NT2/D1 (cell line): ENCODE measurements around the gene DTNB.
"Not testable (repeated sequence)": the region's sequence is repeated elsewhere in the genome, so short reads cannot be mapped to it uniquely, and the experiment has no call there.

ENCODE experiments used
- DNase-seq: peaks from one replicate; pipeline ENCODE4 v3.0.0-alpha.2; 2011; ENCODE audit warnings: low read depth, low spot score
- H3K27me3 ChIP-seq: 2 replicates; pipeline ENCODE4 v1.6.0; 2011; ENCODE audit warnings: mild to moderate bottlenecking; ENCODE audit not compliant: insufficient read length, insufficient read depth
- H3K36me3 ChIP-seq: 2 replicates; pipeline ENCODE4 v1.6.1; 2011; ENCODE audit warnings: mild to moderate bottlenecking, low read length, mixed read lengths; ENCODE audit not compliant: insufficient read depth, insufficient read length
- H3K4me1 ChIP-seq: 2 replicates; pipeline ENCODE4 v1.5.1; 2011; ENCODE audit not compliant: insufficient read depth, insufficient read length
- H3K4me3 ChIP-seq: 2 replicates; pipeline ENCODE4 v1.5.1; 2011; ENCODE audit warnings: low read depth; ENCODE audit not compliant: insufficient read length
- H3K9ac ChIP-seq: 2 replicates; pipeline ENCODE4 v1.6.0; 2011; ENCODE audit warnings: low read depth; ENCODE audit not compliant: insufficient read length
- H3K9me3 ChIP-seq: 2 replicates; pipeline ENCODE4 v1.5.1; 2011; ENCODE audit warnings: mild to moderate bottlenecking, low read length; ENCODE audit not compliant: insufficient read depth
- SUZ12 ChIP-seq: IDR thresholded peaks from 2 replicates; pipeline ENCODE4 v1.6.1; 2011; ENCODE audit not compliant: insufficient read length, insufficient read depth; ENCODE audit errors: extremely low read depth
- YY1 ChIP-seq: IDR thresholded peaks from 2 replicates; pipeline ENCODE4 v1.6.1; 2011; ENCODE audit not compliant: insufficient read length, insufficient read depth
- ZNF274 ChIP-seq: IDR thresholded peaks from 2 replicates; pipeline ENCODE4 v1.6.1; 2011; ENCODE audit warnings: mild to moderate bottlenecking, low read depth, low read length

Gene DTNB

GRCh38 chr2:25409044-25409443 is 264.3 kb downstream of the DTNB start:
- H3K4me1 ChIP-seq, result no peaks in the 10 kb centered on the region
- no peaks in the 10 kb centered on the region for H3K36me3 ChIP-seq
- H3K4me3 ChIP-seq, result no peak overlapping the region
- no peaks in the 10 kb centered on the region for H3K27me3 ChIP-seq
- TF ChIP-seq SUZ12 (no peak), ZNF274 (no peak), YY1 (no peak)
- no peak overlapping the region for H3K9ac ChIP-seq
- DNase-seq, result no peak
- H3K9me3 ChIP-seq, result no peaks in the 10 kb centered on the region

GRCh38 chr2:25405611-25406295 is 267.6 kb downstream of the DTNB start:
- DNase-seq, result no peak
- H3K4me1 ChIP-seq, result no peaks in the 10 kb centered on the region
- no peak overlapping the region for H3K4me3 ChIP-seq
- no peak for TF ChIP-seq YY1
- no peak for TF ChIP-seq ZNF274
- TF ChIP-seq SUZ12, result no peak
- H3K27me3 ChIP-seq, result no peaks in the 10 kb centered on the region
- H3K9ac ChIP-seq, result no peak overlapping the region
- H3K9me3 ChIP-seq, result no peaks in the 10 kb centered on the region
- H3K36me3 ChIP-seq, result no peaks in the 10 kb centered on the region

- not testable (repeated sequence) for H3K27me3 ChIP-seq, DNase-seq, H3K4me1 ChIP-seq, H3K4me3 ChIP-seq, H3K36me3 ChIP-seq, H3K9ac ChIP-seq, H3K9me3 ChIP-seq
Measured at GRCh38 chr2:25403120-25403760, 270.1 kb downstream of the DTNB start.

- H3K9ac ChIP-seq, result no peak overlapping the region
- TF ChIP-seq YY1, result no peak
- TF ChIP-seq SUZ12, result no peak
- no peak for TF ChIP-seq ZNF274
- no peak for DNase-seq
- H3K36me3 ChIP-seq, result no peaks in the 10 kb centered on the region
- H3K27me3 ChIP-seq, result no peaks in the 10 kb centered on the region
- no peaks in the 10 kb centered on the region for H3K4me1 ChIP-seq
- no peak overlapping the region for H3K4me3 ChIP-seq
- no peaks in the 10 kb centered on the region for H3K9me3 ChIP-seq
Measured at GRCh38 chr2:25402477-25402876, 270.9 kb downstream of the DTNB start.

GRCh38 chr2:25401307-25402026 is 271.9 kb downstream of the DTNB start:
- Histone ChIP-seq H3K4me1 (no peaks in the 10 kb centered on the region), H3K4me3 (no peak overlapping the region), H3K27me3 (no peaks in the 10 kb centered on the region), H3K9ac (no peak overlapping the region), H3K9me3 (no peaks in the 10 kb centered on the region), H3K36me3 (no peaks in the 10 kb centered on the region)
- no peak for DNase-seq
- no peak for TF ChIP-seq SUZ12
- no peak for TF ChIP-seq ZNF274

- Histone ChIP-seq H3K9ac (no peak overlapping the region), H3K4me3 (no peak overlapping the region), H3K9me3 (no peaks in the 10 kb centered on the region), H3K36me3 (no peaks in the 10 kb centered on the region), H3K4me1 (no peaks in the 10 kb centered on the region), H3K27me3 (no peaks in the 10 kb centered on the region)
- DNase-seq, result no peak
- TF ChIP-seq ZNF274 (no peak), YY1 (no peak), SUZ12 (no peak)
Measured at GRCh38 chr2:25400576-25401216, 272.7 kb downstream of the DTNB start.

GRCh38 chr2:25400169-25400568 is 273.2 kb downstream of the DTNB start:
- no peaks in the 10 kb centered on the region for H3K4me1 ChIP-seq
- H3K4me3 ChIP-seq, result no peak overlapping the region
- no peak for TF ChIP-seq ZNF274
- TF ChIP-seq SUZ12, result no peak
- no peak for TF ChIP-seq YY1
- no peaks in the 10 kb centered on the region for H3K9me3 ChIP-seq
- H3K36me3 ChIP-seq, result no peaks in the 10 kb centered on the region
- no peaks in the 10 kb centered on the region for H3K27me3 ChIP-seq
- no peak overlapping the region for H3K9ac ChIP-seq
- no peak for DNase-seq
